ENCODE data around the gene PATL2.

The PATL2 gene

GRCh38 chr15:44727485-44728231 is 16.5 kb upstream of the PATL2 start:
- Histone ChIP-seq H3K27me3 (ENCODE audit: insufficient read depth, poor library complexity, severe bottlenecking) (no peaks in the 10 kb centered on the region), H3K27ac (replicated peaks) (peak overlapping the region; percentile 41), H3K4me3 (replicated peaks; ENCODE audit: insufficient read depth, low read length) (no peak overlapping the region)
- no peak for DNase-seq (ENCODE audit: low read depth in 1 of 2, low spot score in 1 of 2)
- TF ChIP-seq POLR2AphosphoS5 (IDR thresholded peaks at IDR 0.05; ENCODE audit: low read depth) (no peak), REST (IDR thresholded peaks at IDR 0.05; ENCODE audit: insufficient replicate concordance, low read depth) (no peak), GABPA (IDR thresholded peaks at IDR 0.05; ENCODE audit: low read depth) (no peak), CTCF (IDR thresholded peaks at IDR 0.05; ENCODE audit: insufficient read depth, low read length) (no peak), SPI1 (IDR thresholded peaks at IDR 0.05; ENCODE audit: borderline replicate concordance, low read depth) (no peak)

GRCh38 chr15:44726568-44727484 is 15.7 kb upstream of the PATL2 start:
- TF ChIP-seq CTCF (IDR thresholded peaks at IDR 0.05; ENCODE audit: insufficient read depth, low read length) (no peak), POLR2AphosphoS5 (IDR thresholded peaks at IDR 0.05; ENCODE audit: low read depth) (peak; percentile 15; the same call in 1 of the 2 replicates), GABPA (IDR thresholded peaks at IDR 0.05; ENCODE audit: low read depth) (no peak), REST (IDR thresholded peaks at IDR 0.05; ENCODE audit: insufficient replicate concordance, low read depth) (no peak), SPI1 (IDR thresholded peaks at IDR 0.05; ENCODE audit: borderline replicate concordance, low read depth) (no peak)
- DNase-seq (ENCODE audit: low read depth in 1 of 2, low spot score in 1 of 2) = peak; percentile 85 to 89
- Histone ChIP-seq H3K27me3 (ENCODE audit: insufficient read depth, poor library complexity, severe bottlenecking) (no peaks in the 10 kb centered on the region), H3K4me3 (replicated peaks; ENCODE audit: insufficient read depth, low read length) (no peak overlapping the region; the same call in 1 of the 2 replicates), H3K27ac (replicated peaks) (peak overlapping the region; percentile 80)

GRCh38 chr15:44726136-44726535 is 15.0 kb upstream of the PATL2 start:
- peak in 1 of 2 experiments; percentile 54 for DNase-seq (ENCODE audit: low read depth in 1 of 2, low spot score in 1 of 2)
- Histone ChIP-seq H3K27me3 (ENCODE audit: insufficient read depth, poor library complexity, severe bottlenecking) (no peaks in the 10 kb centered on the region), H3K27ac (replicated peaks) (peak overlapping the region; percentile 80), H3K4me3 (replicated peaks; ENCODE audit: insufficient read depth, low read length) (no peak overlapping the region; the same call in 1 of the 2 replicates)
- TF ChIP-seq POLR2AphosphoS5 (IDR thresholded peaks at IDR 0.05; ENCODE audit: low read depth) = no peak
- TF ChIP-seq GABPA (IDR thresholded peaks at IDR 0.05; ENCODE audit: low read depth) = no peak
- no peak for TF ChIP-seq REST (IDR thresholded peaks at IDR 0.05; ENCODE audit: insufficient replicate concordance, low read depth)
- no peak for TF ChIP-seq SPI1 (IDR thresholded peaks at IDR 0.05; ENCODE audit: borderline replicate concordance, low read depth)
- TF ChIP-seq CTCF (IDR thresholded peaks at IDR 0.05; ENCODE audit: insufficient read depth, low read length) = no peak
